DLD1 (cell line): Measurements from ENCODE around the gene SPOPL.

ENCODE experiments used
- in situ Hi-C: cut with HindIII; loops from 2 replicates; pipeline ENCODE4 v1.10.0; 2017; ENCODE audit warnings: low sequenced_read_pairs

The SPOPL gene

GRCh38 chr2:138596403-138596802 is 94.8 kb downstream of the SPOPL start:
- in situ Hi-C loops, result no loop called here

DNA sequence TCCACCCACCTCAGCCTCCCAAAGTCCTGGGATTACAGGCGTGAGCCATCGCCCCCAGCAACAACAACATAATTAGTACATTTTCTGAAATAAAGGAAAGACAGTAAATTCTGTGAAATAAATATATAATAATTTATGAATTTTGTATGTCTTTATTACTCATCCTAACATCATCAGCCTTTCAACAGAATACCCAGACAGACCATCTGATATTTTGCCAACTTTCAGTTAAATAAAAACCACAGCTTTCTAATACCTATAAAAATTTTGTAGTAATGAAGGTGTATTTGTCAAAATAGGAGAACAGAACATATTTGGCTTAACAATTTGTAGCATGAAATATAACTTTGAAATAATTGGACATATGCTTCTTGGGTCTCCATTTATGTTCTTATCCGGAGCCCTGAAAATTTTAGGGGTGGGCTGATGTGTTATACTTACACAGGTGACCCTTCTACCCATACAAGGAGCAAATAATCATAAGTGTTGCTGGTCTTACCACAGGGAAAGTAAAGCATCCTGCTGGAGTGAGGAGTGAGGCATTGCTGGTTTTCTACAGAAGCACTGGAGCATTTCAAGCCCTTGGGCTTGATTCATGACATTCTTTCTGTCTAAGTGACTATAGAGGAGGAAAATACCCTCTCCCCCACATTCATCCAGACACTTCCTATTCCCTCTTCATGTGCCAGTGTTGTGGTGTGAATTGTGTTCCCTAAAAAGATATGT is 99.3 kb downstream of the SPOPL start:
- in situ Hi-C loops, result no loop called here

DNA sequence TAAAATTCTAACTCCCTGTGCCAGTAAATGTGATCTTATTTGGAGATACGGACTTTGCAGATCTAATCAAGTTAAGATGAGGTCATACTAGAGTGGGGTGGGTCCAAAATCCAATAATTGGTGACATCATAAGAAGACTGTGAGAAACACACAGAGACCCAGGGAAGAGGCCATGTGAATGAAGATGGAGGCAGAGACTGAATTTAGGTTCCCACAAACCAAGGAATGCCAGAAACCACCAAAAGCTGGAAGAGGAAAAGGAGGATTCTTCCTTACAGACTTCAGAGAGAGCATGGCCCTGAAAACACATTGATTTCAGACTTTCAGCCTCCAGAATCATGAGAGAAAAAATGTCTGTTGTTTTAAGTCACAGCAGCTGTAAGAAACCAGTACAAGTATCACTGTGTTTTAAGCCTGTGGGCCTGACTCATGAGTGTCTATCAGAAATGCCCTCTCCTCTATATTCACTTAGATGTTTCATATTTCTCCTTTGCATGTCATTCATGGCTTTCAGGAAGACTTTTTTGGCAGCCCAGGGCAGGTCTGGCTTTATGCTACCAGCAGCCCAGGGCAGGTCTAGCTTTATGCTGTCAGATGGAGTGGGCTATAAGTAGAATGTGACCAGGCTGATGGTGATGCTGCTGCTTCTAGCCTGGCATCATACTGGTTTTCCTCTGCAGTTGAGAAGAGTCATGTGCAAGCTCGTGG is 100.0 kb downstream of the SPOPL start:
- in situ Hi-C loops, result no loop called here

DNA sequence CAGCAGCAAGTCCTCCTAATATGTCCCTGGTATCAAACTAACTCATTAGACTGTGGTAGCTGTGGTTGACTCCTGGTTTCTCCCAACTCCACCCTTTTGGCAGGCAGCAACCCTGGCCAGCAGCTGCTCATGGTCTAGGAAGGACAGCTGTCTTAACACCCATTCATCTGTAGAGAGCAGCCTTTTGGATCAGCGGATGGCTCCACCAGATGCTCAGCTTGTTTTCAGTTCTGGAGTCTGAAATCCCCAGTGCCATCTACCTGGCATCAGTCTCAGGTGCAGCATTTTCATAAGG is 100.5 kb downstream of the SPOPL start:
- in situ Hi-C loops, result no loop called here

- in situ Hi-C loops, result no loop called here
Observed at GRCh38 chr2:138607746-138608145, 106.2 kb downstream of the SPOPL start.

GRCh38 chr2:138609446-138609845 is 107.9 kb downstream of the SPOPL start:
- in situ Hi-C loops, result no loop called here

DNA sequence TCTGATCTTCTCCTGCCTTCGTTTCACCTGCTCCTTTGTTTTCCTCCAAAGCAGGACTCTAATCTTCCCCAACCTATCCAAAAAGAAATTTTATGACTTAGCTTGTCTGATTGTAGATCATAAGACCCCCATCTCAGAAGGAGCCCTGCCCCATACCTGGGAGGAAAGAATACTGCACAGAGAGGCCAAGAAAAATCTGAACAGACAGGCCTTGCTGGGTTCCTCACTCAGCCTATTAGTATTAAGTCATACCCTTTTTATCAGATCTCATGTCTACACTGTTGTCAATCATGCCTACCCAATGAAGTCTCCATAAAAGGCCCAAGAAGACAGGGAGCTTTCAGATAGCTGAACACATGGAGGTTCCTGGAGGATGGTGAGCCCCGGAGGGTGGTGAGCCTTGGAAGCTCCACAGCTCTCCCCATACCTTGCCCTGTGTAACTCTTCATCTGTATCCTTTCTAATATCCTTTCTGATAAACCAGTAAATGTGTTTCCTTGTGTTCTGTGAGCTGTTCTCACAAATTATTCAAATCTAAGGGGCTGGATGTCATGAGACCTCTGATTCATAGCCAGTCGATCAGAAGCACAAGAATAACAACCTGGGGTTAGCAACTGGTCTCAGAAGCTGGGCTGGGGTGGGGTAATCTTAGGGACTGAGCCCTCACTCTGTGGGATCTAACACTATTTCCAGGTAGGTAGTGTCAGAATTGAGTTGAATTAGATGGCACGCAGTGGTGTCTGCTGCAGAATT is 108.8 kb downstream of the SPOPL start:
- in situ Hi-C loops, result no loop called here

- in situ Hi-C loops, result no loop called here
Observed at GRCh38 chr2:138615257-138615656, 113.7 kb downstream of the SPOPL start.

DNA sequence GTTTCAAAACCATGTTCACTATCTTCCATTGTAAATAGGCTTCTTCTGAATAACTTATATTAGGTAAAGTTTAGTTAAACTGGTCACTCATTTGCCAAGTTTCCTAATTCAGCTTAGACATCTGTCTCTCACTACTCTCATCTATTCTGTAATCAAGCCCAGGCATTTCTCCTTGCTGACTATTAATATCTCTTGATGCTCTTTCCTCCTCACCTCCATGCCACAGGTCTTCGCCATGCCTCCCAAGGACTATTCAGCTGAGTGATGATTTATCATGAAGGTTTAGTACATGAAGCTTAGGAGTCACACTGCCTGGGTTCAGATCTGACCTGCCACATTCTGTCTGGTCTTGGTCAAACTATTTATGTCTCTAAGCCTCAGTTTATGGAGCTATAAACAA is 115.5 kb downstream of the SPOPL start:
- in situ Hi-C loops, result no loop called here

- in situ Hi-C loops, result no loop called here
Observed at GRCh38 chr2:138618971-138619370, 117.4 kb downstream of the SPOPL start.

- in situ Hi-C loops, result no loop called here
Observed at GRCh38 chr2:138620431-138620830, 118.9 kb downstream of the SPOPL start.

- in situ Hi-C loops, result no loop called here
Observed at GRCh38 chr2:138621139-138621538, 119.6 kb downstream of the SPOPL start.

GRCh38 chr2:138622613-138623012 is 121.0 kb downstream of the SPOPL start:
- in situ Hi-C loops, result no loop called here
